Ishikawa (cell line): Measurements from ENCODE around the gene CCR8.
A peak's percentile ranks its signal among the peaks of the same experiment; 100 is the strongest.

Source experiments
- CEBPB ChIP-seq: IDR thresholded peaks from 2 replicates; pipeline ENCODE4 v1.6.1; 2012
- CREB1 ChIP-seq: IDR thresholded peaks from 2 replicates; pipeline ENCODE4 v1.6.1; 2012; ENCODE audit warnings: low read depth
- EGR1 ChIP-seq: IDR thresholded peaks from 2 replicates; pipeline ENCODE4 v1.6.1; 2012
- EP300 ChIP-seq: IDR thresholded peaks from 2 replicates; pipeline ENCODE4 v1.6.1; 2012; ENCODE audit warnings: borderline replicate concordance
- FOXM1 ChIP-seq: IDR thresholded peaks from 2 replicates; pipeline ENCODE4 v1.6.1; 2012; ENCODE audit warnings: low read depth, borderline replicate concordance
- MAX ChIP-seq: IDR thresholded peaks from 2 replicates; pipeline ENCODE4 v1.6.1; 2012
- NFIC ChIP-seq: IDR thresholded peaks from 2 replicates; pipeline ENCODE4 v1.6.1; 2012
- RAD21 ChIP-seq: IDR thresholded peaks from 2 replicates; pipeline ENCODE4 v1.6.1; 2012; ENCODE audit warnings: low read depth
- REST ChIP-seq: IDR thresholded peaks from 2 replicates; pipeline ENCODE4 v1.6.1; 2012; ENCODE audit warnings: low read depth, mild to moderate bottlenecking
- TAF1 ChIP-seq: IDR thresholded peaks from 2 replicates; pipeline ENCODE4 v1.6.1; 2012; ENCODE audit warnings: low read depth, mild to moderate bottlenecking
- TCF12 ChIP-seq: IDR thresholded peaks from 2 replicates; pipeline ENCODE4 v1.6.1; 2012; ENCODE audit warnings: low read depth
- TEAD4 ChIP-seq: IDR thresholded peaks from 2 replicates; pipeline ENCODE4 v1.6.1; 2012
- USF1 ChIP-seq: IDR thresholded peaks from 2 replicates; pipeline ENCODE4 v1.6.1; 2012
- YY1 ChIP-seq: IDR thresholded peaks from 2 replicates; pipeline ENCODE4 v1.6.1; 2012; ENCODE audit warnings: low read depth
- ZBTB7A ChIP-seq: IDR thresholded peaks from 2 replicates; pipeline ENCODE4 v1.6.1; 2012; ENCODE audit warnings: low read depth

CCR8 gene

GRCh38 chr3:39291903-39292329 lies 37.6 kb upstream of the CCR8 start:
- peak; percentile 77 for TF ChIP-seq RAD21
- no peak for TF ChIP-seq FOXM1

GRCh38 chr3:39292961-39293360 lies 36.5 kb upstream of the CCR8 start:
- TF ChIP-seq REST: no peak
- TF ChIP-seq EGR1: no peak
- no peak for TF ChIP-seq ZBTB7A
- TF ChIP-seq USF1: no peak
- TF ChIP-seq CEBPB: no peak
- no peak for TF ChIP-seq RAD21
- no peak for TF ChIP-seq TCF12
- no peak for TF ChIP-seq FOXM1
- TF ChIP-seq MAX: no peak
- TF ChIP-seq YY1: no peak

- no peak for TF ChIP-seq NFIC
- TF ChIP-seq TCF12: no peak
- no peak for TF ChIP-seq RAD21
- TF ChIP-seq MAX: no peak
- no peak for TF ChIP-seq TEAD4
- no peak for TF ChIP-seq FOXM1
- TF ChIP-seq EP300: no peak
- no peak for TF ChIP-seq ZBTB7A
- no peak for TF ChIP-seq USF1
- TF ChIP-seq EGR1: no peak
- no peak for TF ChIP-seq YY1
- TF ChIP-seq CREB1: no peak
- TF ChIP-seq REST: no peak
- TF ChIP-seq TAF1: no peak
- TF ChIP-seq CEBPB: no peak
These were observed 34.9 kb upstream of the CCR8 start for GRCh38 chr3:39294446-39295183.

- TF ChIP-seq EP300 (no peak), RAD21 (no peak), TEAD4 (no peak), CEBPB (no peak), ZBTB7A (no peak), FOXM1 (no peak), TCF12 (no peak), YY1 (no peak), USF1 (no peak), TAF1 (no peak), EGR1 (no peak), NFIC (no peak), REST (no peak), MAX (no peak), CREB1 (no peak)
These were observed 34.2 kb upstream of the CCR8 start for GRCh38 chr3:39295184-39295775.
